Measurements from ENCODE around the gene MTX1.

DNA sequence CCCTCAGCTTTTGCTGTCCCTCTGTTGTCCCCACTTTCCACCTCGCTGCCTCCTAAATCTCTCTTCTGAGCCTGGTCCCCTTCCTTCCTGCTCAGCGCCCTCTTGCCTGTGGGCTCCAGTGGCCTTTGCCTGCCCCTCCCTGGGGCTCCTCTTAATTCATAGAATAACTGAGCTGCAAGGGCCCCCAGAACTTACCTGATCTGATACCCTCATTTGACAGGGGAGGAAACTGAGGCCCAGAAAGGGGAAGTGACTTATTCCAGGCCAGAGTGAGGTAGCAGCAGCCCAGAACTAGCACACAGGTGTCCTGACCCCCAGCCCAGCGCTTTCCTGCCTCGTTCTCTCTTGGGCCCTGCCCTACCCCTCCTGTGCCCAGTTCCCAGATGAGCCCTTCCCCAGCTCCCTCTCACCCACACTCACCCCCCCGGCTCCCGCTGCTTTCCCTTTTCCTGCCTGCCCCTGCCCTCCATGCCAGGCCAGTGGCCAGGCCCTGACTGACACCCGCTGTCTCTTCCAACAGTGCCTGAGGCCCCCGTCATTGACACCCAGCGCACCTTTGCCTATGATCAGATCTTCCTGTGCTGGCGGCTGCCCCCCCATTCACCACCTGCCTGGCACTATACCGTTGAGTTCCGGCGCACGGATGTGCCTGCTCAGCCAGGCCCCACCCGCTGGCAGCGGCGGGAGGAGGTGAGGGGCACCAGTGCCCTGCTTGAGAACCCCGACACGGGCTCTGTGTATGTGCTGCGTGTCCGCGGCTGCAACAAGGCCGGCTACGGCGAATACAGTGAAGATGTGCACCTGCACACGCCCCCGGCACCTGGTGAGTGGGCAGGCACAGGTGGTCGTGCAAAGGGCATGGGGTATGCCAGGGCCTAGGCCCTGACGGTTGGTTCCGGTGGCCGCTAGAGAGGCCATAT lies 29.1 kb upstream of the MTX1 start:
- TF ChIP-seq, protein P1, sequence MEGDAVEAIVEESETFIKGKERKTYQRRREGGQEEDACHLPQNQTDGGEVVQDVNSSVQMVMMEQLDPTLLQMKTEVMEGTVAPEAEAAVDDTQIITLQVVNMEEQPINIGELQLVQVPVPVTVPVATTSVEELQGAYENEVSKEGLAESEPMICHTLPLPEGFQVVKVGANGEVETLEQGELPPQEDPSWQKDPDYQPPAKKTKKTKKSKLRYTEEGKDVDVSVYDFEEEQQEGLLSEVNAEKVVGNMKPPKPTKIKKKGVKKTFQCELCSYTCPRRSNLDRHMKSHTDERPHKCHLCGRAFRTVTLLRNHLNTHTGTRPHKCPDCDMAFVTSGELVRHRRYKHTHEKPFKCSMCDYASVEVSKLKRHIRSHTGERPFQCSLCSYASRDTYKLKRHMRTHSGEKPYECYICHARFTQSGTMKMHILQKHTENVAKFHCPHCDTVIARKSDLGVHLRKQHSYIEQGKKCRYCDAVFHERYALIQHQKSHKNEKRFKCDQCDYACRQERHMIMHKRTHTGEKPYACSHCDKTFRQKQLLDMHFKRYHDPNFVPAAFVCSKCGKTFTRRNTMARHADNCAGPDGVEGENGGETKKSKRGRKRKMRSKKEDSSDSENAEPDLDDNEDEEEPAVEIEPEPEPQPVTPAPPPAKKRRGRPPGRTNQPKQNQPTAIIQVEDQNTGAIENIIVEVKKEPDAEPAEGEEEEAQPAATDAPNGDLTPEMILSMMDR (IDR thresholded peaks at IDR 0.05), result no peak
- no peak for TF ChIP-seq EP300 (IDR thresholded peaks at IDR 0.05)

Measured in tibial nerve (tissue), 4 donors.